HG03378 (cell line): Measurements from ENCODE around the gene CHD1.

ENCODE experiments used
- ATAC-seq: cut with Tn5 transposase; IDR thresholded peaks from one replicate; pipeline ENCODE4 v1.9.1; 2021; ENCODE audit warnings: mild to moderate bottlenecking, moderate library complexity; ENCODE audit not compliant: unreplicated experiment

The CHD1 gene

GRCh38 chr5:98904780-98905179 is 24.0 kb downstream of the CHD1 start:
- no peak for ATAC-seq

GRCh38 chr5:98902733-98903132 is 26.1 kb downstream of the CHD1 start:
- no peak for ATAC-seq

DNA sequence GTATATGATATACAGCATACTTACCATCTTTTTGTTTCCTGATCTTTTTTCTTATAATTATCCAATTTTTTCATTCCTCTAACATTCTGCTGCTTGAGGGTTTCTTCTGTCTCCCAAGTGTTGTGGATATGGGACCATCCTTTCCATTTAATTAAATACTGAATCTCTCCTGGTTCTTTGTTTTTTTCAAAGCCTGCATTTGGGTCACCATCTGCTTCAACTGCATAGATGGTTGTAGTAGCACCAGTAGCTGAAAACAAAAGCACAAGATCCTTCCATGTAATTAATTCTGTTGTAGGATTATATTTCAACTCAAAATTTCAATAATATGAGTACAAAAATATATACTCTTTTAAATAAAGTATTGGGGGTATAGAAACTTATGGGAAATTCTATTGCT is 29.4 kb downstream of the CHD1 start:
- no peak for ATAC-seq

DNA sequence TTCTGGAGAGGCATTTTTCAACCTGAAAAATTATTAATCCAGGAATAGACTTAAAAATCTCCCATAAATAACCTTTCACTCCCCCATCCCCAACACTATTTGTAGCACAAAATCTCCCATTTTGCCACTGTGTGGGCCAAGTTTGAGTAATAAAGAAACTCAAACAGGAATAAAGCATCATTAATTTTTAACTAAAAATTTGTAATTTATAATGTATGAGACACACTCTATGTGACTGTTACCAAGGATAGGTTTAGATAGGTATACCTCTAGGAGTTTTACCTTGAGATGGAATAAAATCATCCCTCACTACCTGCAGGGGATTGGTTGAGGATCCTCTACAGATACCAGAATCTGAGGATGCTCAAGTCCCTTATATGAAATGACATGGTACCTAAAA is 30.1 kb downstream of the CHD1 start:
- ATAC-seq = peak; percentile 70

GRCh38 chr5:98891591-98891990 is 37.2 kb downstream of the CHD1 start:
- ATAC-seq = no peak

GRCh38 chr5:98880598-98880997 is 48.2 kb downstream of the CHD1 start:
- no peak for ATAC-seq

- ATAC-seq = no peak
Measured at GRCh38 chr5:98880151-98880550, 48.7 kb downstream of the CHD1 start.

DNA sequence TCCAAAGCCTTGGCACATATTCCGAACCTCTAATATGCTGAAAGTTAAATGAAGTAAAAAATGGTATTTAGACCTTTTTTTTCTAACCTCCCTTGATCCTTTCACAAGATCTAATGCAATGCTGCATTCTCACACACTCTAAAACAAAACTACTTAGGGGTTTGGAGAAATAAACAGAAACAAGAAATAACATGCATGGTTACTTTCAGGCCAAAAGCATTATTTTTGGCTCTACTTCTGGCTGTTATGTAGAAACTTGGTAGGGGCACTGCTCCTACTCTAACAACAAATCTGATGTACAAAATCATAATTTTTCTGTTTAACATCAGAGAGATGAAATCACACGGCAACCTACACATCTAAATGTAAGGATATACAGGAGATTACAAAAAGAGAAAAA is 51.2 kb downstream of the CHD1 start:
- no peak for ATAC-seq

DNA sequence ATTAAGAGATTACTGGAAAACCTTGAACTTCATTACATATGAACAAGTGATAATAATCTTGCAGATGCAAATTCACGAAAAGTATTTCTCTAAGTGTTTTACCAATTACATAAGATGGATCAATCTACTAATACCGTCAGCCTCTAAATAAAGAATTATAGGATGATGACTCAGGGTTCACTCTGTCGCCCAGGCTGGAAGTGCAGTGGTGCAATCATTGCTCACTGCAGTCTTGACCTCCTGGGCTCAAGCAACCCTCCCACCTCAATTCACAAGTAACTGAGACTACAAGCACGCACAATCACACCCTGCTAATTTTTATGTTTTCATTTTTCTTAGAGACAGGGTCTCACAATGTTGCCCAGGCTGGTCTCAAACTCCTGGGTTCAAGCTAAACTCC is 56.1 kb downstream of the CHD1 start:
- no peak for ATAC-seq

DNA sequence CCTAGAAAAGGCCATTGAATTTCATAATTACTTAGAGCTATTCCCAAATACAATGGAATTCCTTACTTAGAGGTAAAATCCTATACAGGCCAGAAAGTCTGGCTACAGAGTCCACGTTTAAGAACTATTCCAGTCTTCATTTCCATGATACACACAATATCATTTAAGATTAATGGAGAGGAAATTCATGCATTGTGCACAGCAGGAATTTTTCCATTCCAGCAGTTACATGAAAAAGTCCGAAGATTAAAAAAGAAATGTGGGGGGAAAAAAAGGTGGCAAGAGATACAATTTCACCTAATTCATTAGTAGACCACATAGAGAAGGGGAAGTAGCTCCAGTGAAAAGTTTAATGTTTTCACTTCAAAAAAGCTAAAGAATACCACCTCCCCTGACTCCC is 63.1 kb downstream of the CHD1 start:
- no peak for ATAC-seq

GRCh38 chr5:98847054-98847453 is 81.8 kb downstream of the CHD1 start:
- no peak for ATAC-seq

GRCh38 chr5:98846520-98846919 is 82.3 kb downstream of the CHD1 start:
- ATAC-seq = no peak

DNA sequence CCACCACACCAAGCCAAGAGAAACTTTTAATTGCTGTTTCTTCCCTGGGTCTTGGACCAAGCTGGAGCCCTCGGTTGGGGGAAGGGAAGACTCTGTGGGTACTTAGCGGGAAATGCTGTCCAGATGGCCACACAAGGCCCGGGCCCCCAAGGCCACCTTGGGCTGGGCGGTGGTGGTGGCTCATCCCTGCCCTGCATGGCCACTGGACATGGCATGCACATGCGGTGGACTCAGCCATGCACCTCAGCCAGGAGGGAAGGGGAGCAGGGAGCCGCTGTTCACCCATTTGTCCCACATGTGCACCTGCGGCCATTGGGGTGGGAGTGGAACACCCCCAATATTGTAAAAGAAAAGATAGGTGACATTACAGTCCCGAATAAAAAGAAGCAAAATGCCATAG is 82.9 kb downstream of the CHD1 start:
- no peak for ATAC-seq

DNA sequence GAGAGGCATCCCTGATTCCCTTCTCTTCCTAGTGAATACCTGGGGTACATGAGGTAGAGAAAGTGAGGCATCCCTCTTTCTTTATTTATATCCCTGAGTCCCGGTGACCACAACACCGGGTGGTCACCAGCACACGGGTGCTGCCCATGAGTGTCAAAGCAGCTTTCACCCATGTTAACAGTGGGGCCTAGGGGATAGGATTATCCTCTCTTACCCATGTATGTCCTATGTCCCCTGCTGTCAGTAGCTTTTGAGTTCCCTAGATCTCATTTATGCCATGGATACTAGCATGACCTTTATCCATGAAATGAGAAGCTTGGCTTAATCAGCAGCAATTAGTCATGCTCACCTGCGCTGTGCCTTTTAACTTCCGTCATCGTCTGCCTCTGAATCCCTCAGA is 83.9 kb downstream of the CHD1 start:
- ATAC-seq = no peak

DNA sequence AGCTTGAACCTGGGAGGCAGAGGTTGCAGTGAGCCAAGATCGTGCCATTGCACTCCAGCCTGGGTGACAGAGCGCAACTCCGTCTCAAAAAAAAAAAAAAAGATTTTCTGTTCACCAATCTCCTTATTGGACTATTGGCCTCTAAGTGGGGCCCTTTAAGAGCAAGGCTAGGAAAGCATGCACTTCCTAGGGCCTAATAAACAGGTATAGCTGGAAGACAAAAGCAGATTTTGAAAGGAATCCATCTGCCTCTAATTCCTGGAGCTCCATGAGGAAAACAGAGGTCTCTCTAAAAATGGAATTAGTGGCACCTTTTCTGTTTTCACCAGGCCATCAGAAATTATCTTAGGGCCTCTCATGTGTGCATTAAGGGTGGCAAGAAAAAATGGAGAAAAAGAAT is 85.3 kb downstream of the CHD1 start:
- ATAC-seq = no peak

GRCh38 chr5:98840946-98841345 is 87.9 kb downstream of the CHD1 start:
- no peak for ATAC-seq

DNA sequence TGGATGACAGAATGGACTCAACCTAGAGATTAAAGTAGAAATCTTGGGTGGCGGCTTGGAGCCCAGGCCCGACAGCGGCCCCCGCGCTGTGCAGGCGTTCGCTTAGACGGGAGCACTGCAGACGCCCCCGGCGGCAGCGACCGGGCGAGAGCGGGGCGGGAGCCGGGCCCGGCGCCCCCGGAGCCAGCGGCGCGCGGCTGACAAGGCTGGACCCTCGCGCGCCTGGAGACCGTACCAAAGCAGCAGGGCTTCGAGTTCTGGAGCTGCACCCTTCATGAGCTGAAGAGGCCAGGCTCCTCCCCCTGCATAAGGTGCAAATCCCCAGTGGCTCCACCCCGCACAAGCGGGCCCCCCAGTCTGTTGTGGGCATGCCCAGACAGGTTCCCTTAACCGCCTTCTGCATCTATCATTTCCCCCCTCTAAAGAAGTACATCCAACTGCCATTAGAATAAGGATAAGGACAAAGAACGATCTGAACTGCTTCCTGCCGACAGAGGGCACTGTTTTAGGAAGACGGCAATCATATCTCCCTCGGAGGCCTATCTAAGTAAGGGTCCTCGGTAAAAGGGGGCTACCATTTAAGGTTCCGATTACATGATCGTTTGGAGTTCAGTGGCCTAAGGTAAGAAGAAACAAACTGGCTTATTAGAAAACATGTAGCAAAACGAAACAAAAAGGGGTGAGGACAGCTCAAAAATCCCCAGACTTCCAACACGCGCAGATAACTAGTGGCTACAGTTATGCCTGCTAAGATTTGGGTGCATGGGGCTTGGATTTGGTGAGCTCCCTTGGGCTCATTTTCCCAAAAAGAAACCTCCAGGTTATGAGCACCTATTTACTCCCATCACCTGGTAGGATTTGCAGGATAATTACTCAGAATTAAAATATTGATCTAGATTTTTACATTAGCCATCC is 89.1 kb downstream of the CHD1 start:
- ATAC-seq = no peak

GRCh38 chr5:98836175-98836574 is 92.6 kb downstream of the CHD1 start:
- no peak for ATAC-seq

DNA sequence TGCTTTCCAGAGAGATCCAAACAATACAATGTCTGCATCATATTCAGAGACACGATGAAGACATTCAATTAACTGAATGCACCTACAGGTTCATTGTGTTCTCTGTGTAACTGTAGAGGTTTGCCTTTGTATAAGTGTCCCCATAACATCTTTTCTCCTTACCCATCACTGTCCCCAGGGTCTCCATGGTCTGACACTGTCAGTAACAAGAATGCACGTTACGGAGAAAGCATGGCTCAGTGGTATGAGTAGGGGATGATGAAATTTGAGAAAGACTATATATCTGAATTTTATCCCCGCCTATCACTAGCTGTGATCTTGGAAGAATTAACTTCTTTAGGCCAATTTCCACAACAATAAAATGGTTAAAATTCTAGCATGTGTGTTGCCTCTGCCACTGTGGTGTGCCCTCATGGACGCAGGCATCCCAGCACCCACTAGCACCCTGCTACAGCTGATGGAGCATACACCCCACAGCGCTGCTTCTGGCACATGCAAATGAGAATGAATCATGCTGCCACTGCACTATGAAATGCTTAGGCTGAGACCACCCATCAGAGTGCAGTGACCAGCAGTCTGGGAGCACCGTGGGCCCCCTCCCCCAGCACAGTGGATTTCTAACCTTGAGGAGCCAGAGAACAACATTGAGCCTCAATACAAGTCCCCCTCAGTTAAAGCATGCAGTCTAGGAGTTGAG is 101.1 kb downstream of the CHD1 start:
- no peak for ATAC-seq

- ATAC-seq = no peak
Measured at GRCh38 chr5:98827161-98827560, 101.6 kb downstream of the CHD1 start.

- ATAC-seq = no peak
Measured at GRCh38 chr5:98825582-98826375, 103.0 kb downstream of the CHD1 start.
